GM13976 (cell line): ENCODE results near the gene ZNF662.

Source experiments
- DNase-seq: peaks from one replicate; pipeline ENCODE4 v3.0.0; 2012; ENCODE audit warnings: low spot score
- in situ Hi-C: fragments of 300-500 bp; cut with MboI; formaldehyde crosslinking; loops from one replicate; pipeline ENCODE4 v1.12.0; 2022; ENCODE audit warnings: low sequenced_read_pairs, mixed read lengths, inconsistent platforms; ENCODE audit not compliant: unreplicated experiment
- TF ChIP-seq, protein P1 (sequence below): IDR thresholded peaks from 2 replicates; pipeline ENCODE4 v1.5.1; 2012; ENCODE audit warnings: borderline replicate concordance, mild to moderate bottlenecking; ENCODE audit not compliant: insufficient read depth; ENCODE audit errors: extremely low read depth, missing control alignments, control extremely low read depth

Gene ZNF662

DNA sequence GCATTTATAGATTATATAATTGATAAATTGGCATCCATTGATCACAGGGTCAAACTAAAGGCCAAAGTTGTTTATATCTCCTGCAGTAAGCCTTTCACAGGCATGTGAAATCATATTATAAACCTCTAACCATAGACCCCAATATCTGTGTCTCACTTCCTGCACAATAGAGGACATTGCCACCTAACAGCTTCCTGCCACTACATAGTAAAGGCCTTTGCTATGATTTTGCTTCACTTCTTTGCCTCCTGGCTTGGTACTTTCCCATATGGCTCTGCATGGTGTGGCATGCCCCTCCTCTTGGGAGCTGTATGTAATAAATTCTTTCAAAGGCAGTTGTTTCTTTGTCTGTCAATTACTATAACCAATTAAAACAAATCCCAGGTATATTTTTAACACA is 20.4 kb downstream of the ZNF662 start:
- DNase-seq = no peak
- in situ Hi-C loops = no loop called here
- TF ChIP-seq, protein P1, sequence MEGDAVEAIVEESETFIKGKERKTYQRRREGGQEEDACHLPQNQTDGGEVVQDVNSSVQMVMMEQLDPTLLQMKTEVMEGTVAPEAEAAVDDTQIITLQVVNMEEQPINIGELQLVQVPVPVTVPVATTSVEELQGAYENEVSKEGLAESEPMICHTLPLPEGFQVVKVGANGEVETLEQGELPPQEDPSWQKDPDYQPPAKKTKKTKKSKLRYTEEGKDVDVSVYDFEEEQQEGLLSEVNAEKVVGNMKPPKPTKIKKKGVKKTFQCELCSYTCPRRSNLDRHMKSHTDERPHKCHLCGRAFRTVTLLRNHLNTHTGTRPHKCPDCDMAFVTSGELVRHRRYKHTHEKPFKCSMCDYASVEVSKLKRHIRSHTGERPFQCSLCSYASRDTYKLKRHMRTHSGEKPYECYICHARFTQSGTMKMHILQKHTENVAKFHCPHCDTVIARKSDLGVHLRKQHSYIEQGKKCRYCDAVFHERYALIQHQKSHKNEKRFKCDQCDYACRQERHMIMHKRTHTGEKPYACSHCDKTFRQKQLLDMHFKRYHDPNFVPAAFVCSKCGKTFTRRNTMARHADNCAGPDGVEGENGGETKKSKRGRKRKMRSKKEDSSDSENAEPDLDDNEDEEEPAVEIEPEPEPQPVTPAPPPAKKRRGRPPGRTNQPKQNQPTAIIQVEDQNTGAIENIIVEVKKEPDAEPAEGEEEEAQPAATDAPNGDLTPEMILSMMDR = no peak

DNA sequence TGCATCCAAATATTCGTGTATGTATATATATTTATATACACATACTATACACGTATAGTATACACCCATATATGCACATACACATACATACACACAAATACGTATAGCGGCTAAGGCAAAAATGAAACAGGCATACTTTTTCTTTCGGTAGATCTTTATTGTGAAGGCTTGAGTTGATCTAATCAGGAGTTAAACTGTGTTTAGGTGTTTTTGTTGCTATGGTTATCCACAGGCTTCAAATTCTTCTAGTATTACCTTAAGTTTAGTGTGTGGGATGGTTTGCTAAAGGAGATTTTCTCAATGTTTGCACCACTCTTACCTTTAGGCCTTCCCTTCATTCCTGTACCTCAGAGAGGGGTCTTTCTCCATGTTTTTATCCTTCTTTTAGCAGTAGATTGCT is 28.2 kb downstream of the ZNF662 start:
- no peak for DNase-seq
- TF ChIP-seq, protein P1 = no peak
- in situ Hi-C loops = no loop called here

DNA sequence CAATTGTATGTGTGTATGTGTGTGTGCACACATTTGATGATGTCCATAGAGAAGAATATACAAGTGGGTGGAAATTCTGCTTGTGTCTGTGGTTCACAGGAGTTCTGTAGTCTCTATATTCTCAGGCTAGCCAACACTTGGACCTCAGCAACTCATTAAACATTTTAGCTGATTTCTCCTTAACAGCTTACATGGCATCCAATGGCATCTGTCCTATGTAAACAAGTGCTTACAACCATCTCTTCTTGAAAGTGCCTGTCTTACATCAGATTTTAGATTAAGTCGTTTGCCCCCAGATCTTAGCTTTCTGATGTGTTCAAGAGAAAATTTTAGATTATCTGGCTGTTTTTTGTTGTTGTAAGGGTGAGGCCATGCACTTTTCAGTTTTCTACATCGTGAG is 29.0 kb downstream of the ZNF662 start:
- DNase-seq = no peak
- in situ Hi-C loops = no loop called here
- TF ChIP-seq, protein P1 = no peak

DNA sequence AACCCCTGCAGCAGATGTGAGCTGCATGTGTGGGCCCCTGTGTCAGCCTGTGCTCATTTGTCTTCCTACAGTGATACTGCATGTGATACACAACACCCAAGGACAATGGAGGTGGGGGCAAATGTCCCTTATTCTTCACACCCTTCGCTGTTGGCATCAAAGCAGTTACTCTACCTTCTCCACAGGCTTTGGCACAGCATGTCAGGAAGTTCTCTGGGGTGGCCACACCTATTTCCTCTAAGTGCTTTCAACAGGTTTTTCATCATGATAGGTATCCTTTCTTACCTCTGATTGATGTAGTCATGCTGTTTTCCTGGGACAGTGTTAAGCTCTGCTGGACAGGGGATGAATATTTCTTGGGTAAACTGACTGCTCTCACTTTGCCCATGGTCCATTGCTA is 29.5 kb downstream of the ZNF662 start:
- no peak for DNase-seq
- in situ Hi-C loops = no loop called here
- TF ChIP-seq, protein P1 = no peak

DNA sequence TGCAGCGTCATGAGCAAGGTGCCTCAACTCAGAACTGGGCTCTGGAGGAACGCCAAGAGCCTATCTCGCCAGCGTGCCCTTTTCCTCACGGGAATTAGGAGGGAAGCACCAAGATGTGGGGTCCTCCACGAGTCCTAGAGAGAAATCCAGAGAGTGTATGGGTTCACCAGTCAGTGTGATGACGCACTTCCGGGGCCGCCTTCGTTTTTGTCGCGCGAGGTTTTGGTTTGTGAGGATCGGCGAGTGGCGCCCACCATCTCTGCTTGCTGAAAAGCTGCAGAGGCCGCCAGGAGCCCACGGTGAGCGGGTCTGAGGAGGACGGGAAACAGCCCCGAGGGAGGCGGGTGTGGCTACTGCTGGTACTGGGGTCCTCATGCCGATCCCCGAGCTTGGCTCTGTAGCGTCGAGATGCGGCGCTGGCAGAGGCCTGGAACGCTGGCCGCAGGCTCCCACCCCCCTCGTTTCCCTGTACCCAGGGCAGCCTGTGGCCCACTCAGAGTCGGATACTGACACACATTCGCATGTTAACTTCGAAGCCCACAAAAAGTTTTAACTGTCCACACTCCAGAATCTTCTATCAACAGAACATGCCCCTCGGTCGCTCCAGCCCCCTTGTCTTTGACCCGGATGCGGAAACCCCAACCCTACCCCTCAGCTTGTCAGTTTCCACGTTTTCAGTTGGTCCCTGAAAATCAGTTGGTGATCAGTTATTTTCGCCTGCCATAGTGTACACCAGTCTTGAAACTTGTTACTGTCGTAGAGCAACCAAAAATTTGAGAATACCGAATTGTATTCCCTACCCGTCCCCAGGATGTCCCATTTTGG is 30.4 kb downstream of the ZNF662 start:
- TF ChIP-seq, protein P1 = no peak
- DNase-seq = no peak
- in situ Hi-C loops = no loop called here

DNA sequence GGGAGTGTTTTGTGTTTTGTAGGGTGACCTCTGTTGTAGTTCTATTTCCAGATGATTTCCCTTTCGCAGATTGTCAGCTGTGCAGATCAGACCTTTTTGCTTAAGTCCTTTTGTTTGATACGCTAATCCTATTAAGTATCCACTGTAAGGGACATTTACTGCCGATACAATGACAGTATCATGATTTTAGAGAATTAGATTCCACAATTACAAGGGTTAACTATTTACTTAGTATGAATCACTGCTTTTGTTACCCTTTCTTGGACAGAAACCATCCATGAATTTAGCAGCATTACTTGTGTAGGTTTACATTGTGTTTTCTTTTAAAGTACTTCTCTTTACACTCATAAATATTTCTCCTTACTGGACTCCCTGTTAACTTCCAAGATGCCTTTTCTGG is 31.4 kb downstream of the ZNF662 start:
- TF ChIP-seq, protein P1 = no peak
- in situ Hi-C loops = no loop called here

More for the DNA sequence above, 31.4 kb downstream of the ZNF662 start:
- DNase-seq = no peak
